ENCODE measurements around the gene ZNF101. TPM values are rescaled to one million over a fixed set of nuclear protein-coding genes. Genes with fewer than 3 reads are reported as not detected.

ZNF101 gene
- total and polyA plus RNA-seq, 9 of the 15 experiments (the other 6 are each of a cell fraction or from before 2014, with no cell fraction given): 9.6 to 20.3 (median 12.4) TPM

DNA sequence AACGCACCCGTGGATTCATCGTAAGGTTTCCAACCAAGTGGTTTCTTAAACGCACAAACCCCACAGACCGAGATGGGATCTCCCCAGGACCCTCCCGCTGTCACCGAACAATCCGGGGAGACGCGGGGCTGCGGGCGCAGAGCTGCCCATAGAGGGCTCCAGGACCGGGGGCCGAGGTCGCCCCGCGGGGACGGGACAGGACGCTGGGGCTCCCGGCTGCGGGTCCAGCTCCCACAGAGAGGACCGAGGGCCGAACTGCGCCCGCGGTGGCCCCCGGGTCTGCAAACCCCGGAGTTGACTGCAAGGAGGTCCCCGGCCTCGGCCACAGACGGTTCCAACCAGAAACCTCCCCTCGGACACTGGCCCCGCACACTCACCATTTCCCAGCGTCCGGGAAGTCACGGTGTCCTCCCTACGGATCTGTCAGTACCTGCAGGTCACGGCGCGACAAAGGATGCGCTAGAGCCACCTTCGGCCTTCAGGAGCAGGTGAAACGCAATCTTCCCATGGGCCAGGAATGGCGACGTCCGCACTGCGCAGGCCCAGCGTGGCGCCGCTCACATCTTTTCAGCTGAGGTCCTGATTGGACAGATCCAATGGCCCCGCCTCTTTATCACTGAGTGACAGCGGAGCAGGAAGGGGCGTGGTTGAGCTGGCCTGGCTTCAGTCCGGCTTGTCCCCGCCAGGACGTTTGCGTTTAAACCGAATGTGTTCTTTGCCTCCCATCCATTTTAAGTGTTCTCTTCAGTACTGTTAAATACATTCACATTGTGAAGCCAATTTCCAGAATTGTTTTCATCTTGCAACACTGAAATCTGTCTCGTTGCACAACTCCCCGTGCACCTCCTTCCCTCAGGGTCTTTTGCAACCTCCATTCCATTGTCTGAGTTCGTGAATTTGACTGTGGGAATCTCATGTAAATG, 64.2 kb downstream of the ZNF101 start, which contains the start of gene ZNF14 (continued):
- TF ChIP-seq, protein P1, sequence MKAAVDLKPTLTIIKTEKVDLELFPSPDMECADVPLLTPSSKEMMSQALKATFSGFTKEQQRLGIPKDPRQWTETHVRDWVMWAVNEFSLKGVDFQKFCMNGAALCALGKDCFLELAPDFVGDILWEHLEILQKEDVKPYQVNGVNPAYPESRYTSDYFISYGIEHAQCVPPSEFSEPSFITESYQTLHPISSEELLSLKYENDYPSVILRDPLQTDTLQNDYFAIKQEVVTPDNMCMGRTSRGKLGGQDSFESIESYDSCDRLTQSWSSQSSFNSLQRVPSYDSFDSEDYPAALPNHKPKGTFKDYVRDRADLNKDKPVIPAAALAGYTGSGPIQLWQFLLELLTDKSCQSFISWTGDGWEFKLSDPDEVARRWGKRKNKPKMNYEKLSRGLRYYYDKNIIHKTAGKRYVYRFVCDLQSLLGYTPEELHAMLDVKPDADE (conservative IDR thresholded peaks at IDR 0.05; ENCODE audit: control insufficient read depth, low read depth, low read length): 0 out of 2 replicates have a peak, but pooled peaks have one; percentile 19
- TF ChIP-seq MAFF (IDR thresholded peaks at IDR 0.05; ENCODE audit: low read length) (no peak), ATF1 (CRISPR knock-in tag; IDR thresholded peaks at IDR 0.05) (no peak), ATF1 (tag; IDR thresholded peaks at IDR 0.05) (peak; percentile 70), SIX5 (IDR thresholded peaks at IDR 0.05; ENCODE audit: borderline replicate concordance in 1 of 2, insufficient read depth in 1 of 2, low read depth in 1 of 2, low read length in 2 of 2) (no peak), SRF (CRISPR knock-in tag; IDR thresholded peaks at IDR 0.05) (0 out of 4 replicates have a peak, but pooled peaks of 1 of the 2 experiments have one; percentile 19), TEAD4 (IDR thresholded peaks at IDR 0.05; ENCODE audit: low read length) (no peak), TEAD4 (CRISPR knock-in tag; IDR thresholded peaks at IDR 0.05; ENCODE audit: borderline replicate concordance) (no peak), SMARCB1 (IDR thresholded peaks at IDR 0.05; ENCODE audit: insufficient read length, low read depth) (no peak), CBFA2T3 (IDR thresholded peaks at IDR 0.05) (no peak), SIRT6 (IDR thresholded peaks at IDR 0.05; ENCODE audit: low read depth, low read length) (no peak), CREBBP (IDR thresholded peaks at IDR 0.05; ENCODE audit: low read depth, low read length) (no peak), TCFL5 (CRISPR knock-in tag; conservative IDR thresholded peaks at IDR 0.05) (no peak), ZNF41 (CRISPR knock-in tag; conservative IDR thresholded peaks at IDR 0.05) (no peak), MTA1 (IDR thresholded peaks at IDR 0.05; ENCODE audit: borderline replicate concordance) (no peak), ZEB2 (IDR thresholded peaks at IDR 0.05) (peak; percentile 84), CEBPG (CRISPR knock-in tag; IDR thresholded peaks at IDR 0.05) (peak; percentile 18; the same call in 1 of the 2 replicates), CEBPG (tag; conservative IDR thresholded peaks at IDR 0.05 in 1 of 2, IDR thresholded peaks at IDR 0.05 in 1 of 2) (peak; percentile 59 to 67; a peak in 3 of 4 replicates), SMC3 (conservative IDR thresholded peaks at IDR 0.05; ENCODE audit: insufficient read depth, low read depth, low read length) (no peak), MBD2 (IDR thresholded peaks at IDR 0.05; ENCODE audit: borderline replicate concordance, low read depth) (no peak), L3MBTL2 (IDR thresholded peaks at IDR 0.05) (peak; percentile 89)
- TF ChIP-seq, protein P2, sequence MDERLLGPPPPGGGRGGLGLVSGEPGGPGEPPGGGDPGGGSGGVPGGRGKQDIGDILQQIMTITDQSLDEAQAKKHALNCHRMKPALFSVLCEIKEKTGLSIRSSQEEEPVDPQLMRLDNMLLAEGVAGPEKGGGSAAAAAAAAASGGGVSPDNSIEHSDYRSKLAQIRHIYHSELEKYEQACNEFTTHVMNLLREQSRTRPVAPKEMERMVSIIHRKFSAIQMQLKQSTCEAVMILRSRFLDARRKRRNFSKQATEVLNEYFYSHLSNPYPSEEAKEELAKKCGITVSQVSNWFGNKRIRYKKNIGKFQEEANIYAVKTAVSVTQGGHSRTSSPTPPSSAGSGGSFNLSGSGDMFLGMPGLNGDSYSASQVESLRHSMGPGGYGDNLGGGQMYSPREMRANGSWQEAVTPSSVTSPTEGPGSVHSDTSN (CRISPR knock-in tag; IDR thresholded peaks at IDR 0.05; ENCODE audit: low read depth): peak; percentile 97
- TF ChIP-seq, protein P2 (tag; conservative IDR thresholded peaks at IDR 0.05; ENCODE audit: low read depth): peak; percentile 96
- TF ChIP-seq, protein P3, sequence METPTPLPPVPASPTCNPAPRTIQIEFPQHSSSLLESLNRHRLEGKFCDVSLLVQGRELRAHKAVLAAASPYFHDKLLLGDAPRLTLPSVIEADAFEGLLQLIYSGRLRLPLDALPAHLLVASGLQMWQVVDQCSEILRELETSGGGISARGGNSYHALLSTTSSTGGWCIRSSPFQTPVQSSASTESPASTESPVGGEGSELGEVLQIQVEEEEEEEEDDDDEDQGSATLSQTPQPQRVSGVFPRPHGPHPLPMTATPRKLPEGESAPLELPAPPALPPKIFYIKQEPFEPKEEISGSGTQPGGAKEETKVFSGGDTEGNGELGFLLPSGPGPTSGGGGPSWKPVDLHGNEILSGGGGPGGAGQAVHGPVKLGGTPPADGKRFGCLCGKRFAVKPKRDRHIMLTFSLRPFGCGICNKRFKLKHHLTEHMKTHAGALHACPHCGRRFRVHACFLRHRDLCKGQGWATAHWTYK (CRISPR knock-in tag; IDR thresholded peaks at IDR 0.05): 0 out of 2 replicates have a peak, but pooled peaks have one; percentile 35
